ENCODE results near the gene TBC1D5. TPM values are rescaled to one million over a fixed set of nuclear protein-coding genes. Genes with fewer than 3 reads are reported as not detected.
"Not testable (repeated sequence)": the region's sequence is repeated elsewhere in the genome, so short reads cannot be mapped to it uniquely, and the experiment has no call there.

TBC1D5 gene
- total and polyA plus RNA-seq, 7 donors: 7.2 to 82.3 (median 43.7) TPM

GRCh38 chr3:17539436-17539835, 203.0 kb downstream of the TBC1D5 start:
- intact Hi-C loops (cut with DNase I): no loop called here

GRCh38 chr3:17535274-17535673, 207.2 kb downstream of the TBC1D5 start:
- no peaks in the 10 kb centered on the region for H3K9me3 ChIP-seq
- H3K27me3 ChIP-seq: no peaks in the 10 kb centered on the region
- H3K4me3 ChIP-seq: no peak overlapping the region
- TF ChIP-seq EP300 (IDR thresholded peaks at IDR 0.05) (no peak), POLR2AphosphoS5 (IDR thresholded peaks at IDR 0.05) (no peak), POLR2A (IDR thresholded peaks at IDR 0.05) (no peak), CTCF (IDR thresholded peaks at IDR 0.05) (no peak)
- H3K36me3 ChIP-seq: no peaks in the 10 kb centered on the region
- intact Hi-C loops (cut with DNase I): no loop called here
- 79 to 93% methylated on average over 2 of the region's 2 CpGs for WGBS, 2 donors
- DNase-seq: no peak
- no peak overlapping the region for H3K27ac ChIP-seq
- peaks cover 0 to 14% (median 11%) of the 10 kb centered on the region in 4 donors for H3K4me1 ChIP-seq

More at GRCh38 chr3:17539436-17539835, 203.0 kb downstream of the TBC1D5 start:
- H3K4me3 ChIP-seq: no peak overlapping the region
- no peak for TF ChIP-seq POLR2AphosphoS5 (IDR thresholded peaks at IDR 0.05)
- TF ChIP-seq POLR2A (IDR thresholded peaks at IDR 0.05): no peak
- TF ChIP-seq CTCF (IDR thresholded peaks at IDR 0.05): no peak
- no peak for TF ChIP-seq EP300 (IDR thresholded peaks at IDR 0.05)
- H3K27me3 ChIP-seq: no peaks in the 10 kb centered on the region
- no peak for DNase-seq
- H3K4me1 ChIP-seq: peaks cover 0 to 14% (median 9%) of the 10 kb centered on the region in 4 donors
- no peak overlapping the region for H3K27ac ChIP-seq
- H3K9me3 ChIP-seq: no peaks in the 10 kb centered on the region
- no peaks in the 10 kb centered on the region for H3K36me3 ChIP-seq
- WGBS, 2 donors: 96 to 99% methylated on average over 3 of the region's 3 CpGs

GRCh38 chr3:17532446-17532845, 210.0 kb downstream of the TBC1D5 start:
- H3K4me3 ChIP-seq; H3K27ac ChIP-seq; DNase-seq; H3K27me3 ChIP-seq; H3K9me3 ChIP-seq; H3K36me3 ChIP-seq; intact Hi-C loops (cut with DNase I): not testable (repeated sequence)
- peaks cover 0 to 14% (median 11%) of the 10 kb centered on the region in 4 donors for H3K4me1 ChIP-seq
- 89 to 98% methylated on average over 3 to 4 of the region's 4 CpGs for WGBS, 2 donors

GRCh38 chr3:17529677-17530076, 212.8 kb downstream of the TBC1D5 start:
- no peaks in the 10 kb centered on the region for H3K36me3 ChIP-seq
- 94% methylated on average over 11 of the region's 11 CpGs for WGBS, 2 donors
- no peak for DNase-seq
- H3K27me3 ChIP-seq: no peaks in the 10 kb centered on the region
- TF ChIP-seq CTCF (IDR thresholded peaks at IDR 0.05) (no peak), EP300 (IDR thresholded peaks at IDR 0.05) (no peak), POLR2AphosphoS5 (IDR thresholded peaks at IDR 0.05) (no peak), POLR2A (IDR thresholded peaks at IDR 0.05) (no peak)
- intact Hi-C loops (cut with DNase I): no loop called here
- H3K4me3 ChIP-seq: no peak overlapping the region
- no peak overlapping the region for H3K27ac ChIP-seq
- H3K9me3 ChIP-seq: no peaks in the 10 kb centered on the region
- H3K4me1 ChIP-seq: peaks cover 0 to 4% (median 0%) of the 10 kb centered on the region in 4 donors

GRCh38 chr3:17518189-17519059, 224.0 kb downstream of the TBC1D5 start:
- Histone ChIP-seq H3K4me1 (peaks cover 0 to 6% (median 0%) of the 10 kb centered on the region in 4 donors), H3K4me3 (no peak overlapping the region), H3K27ac (no peak overlapping the region), H3K36me3 (no peaks in the 10 kb centered on the region), H3K9me3 (no peaks in the 10 kb centered on the region), H3K27me3 (no peaks in the 10 kb centered on the region)
- TF ChIP-seq POLR2A (IDR thresholded peaks at IDR 0.05) (no peak), CTCF (IDR thresholded peaks at IDR 0.05) (no peak), POLR2AphosphoS5 (IDR thresholded peaks at IDR 0.05) (no peak), EP300 (IDR thresholded peaks at IDR 0.05) (no peak)
- intact Hi-C loops (cut with DNase I): no loop called here
- DNase-seq: no peak
- 91 to 92% methylated on average over 13 of the region's 13 CpGs for WGBS, 2 donors

Data from sigmoid colon (tissue), 7 donors.